Smooth muscle cell of the brain vasculature (primary cell): ENCODE results near the gene DGLUCY.
"Not testable (repeated sequence)": the region's sequence is repeated elsewhere in the genome, so short reads cannot be mapped to it uniquely, and the experiment has no call there.

Experiments
- DNase-seq: peaks from one replicate; pipeline ENCODE4 v3.0.0-alpha.2; 2012; ENCODE audit warnings: low read depth, low spot score

Gene DGLUCY

DNA sequence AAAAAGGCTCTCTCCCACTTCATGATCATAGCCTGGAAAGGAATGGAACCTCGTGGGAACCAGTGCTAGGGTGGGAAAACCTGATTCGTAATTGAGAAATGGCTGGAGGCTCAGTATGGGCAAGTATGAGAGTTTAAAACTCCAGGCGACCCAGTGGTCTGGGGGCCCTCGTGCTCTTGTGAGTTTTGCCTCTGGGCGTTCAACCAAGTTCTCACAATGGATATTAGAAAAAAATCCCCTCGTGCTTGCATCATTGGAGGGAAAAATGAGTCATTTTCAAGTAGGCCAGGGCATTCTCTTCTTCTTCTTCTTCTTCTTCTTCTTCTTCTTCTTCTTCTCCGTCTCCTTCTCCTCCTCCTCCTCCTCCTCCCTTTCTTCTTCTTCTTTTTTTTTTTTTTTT, 91.6 kb downstream of the DGLUCY start:
- DNase-seq, result no peak

DNA sequence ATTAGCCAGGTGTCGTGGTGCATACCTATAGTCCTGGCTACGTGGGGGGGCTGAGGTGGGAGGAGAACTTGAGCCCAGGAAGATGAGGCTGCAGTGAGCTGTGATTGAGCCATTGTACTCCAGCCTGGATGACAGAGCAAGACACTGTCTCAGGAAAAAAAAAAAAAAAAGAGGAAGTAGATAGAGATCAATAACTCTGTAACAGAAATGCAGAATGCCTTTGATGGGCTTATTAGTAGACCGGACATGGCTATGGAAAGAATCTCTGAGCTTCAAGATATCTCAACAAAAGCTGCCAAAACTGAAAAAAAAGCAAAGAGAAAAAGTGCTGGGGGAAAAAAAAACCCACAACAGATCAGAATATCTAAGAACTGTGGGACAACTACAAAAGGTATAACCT, 93.1 kb downstream of the DGLUCY start:
- DNase-seq, result no peak

DNA sequence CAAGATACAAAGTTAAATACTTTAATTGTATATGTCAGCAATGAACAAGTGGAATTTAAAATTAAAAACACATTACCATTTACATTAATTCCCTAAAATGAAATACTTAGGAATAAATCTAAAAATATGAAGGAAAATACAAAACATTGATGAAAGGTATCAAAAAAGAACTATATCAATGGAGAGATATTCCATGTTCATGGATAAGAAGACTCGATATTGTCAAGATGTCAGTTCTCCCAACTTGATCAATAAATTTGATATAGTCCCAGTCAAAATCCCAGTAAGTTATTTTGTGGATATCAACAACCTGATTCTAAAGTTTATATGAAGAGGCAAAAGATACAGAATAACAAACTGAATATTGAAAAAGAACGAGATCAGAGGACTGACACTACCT, 97.1 kb downstream of the DGLUCY start:
- DNase-seq, result no peak

GRCh38 chr14:91214306-91214705, 100.4 kb downstream of the DGLUCY start:
- no peak for DNase-seq

DNA sequence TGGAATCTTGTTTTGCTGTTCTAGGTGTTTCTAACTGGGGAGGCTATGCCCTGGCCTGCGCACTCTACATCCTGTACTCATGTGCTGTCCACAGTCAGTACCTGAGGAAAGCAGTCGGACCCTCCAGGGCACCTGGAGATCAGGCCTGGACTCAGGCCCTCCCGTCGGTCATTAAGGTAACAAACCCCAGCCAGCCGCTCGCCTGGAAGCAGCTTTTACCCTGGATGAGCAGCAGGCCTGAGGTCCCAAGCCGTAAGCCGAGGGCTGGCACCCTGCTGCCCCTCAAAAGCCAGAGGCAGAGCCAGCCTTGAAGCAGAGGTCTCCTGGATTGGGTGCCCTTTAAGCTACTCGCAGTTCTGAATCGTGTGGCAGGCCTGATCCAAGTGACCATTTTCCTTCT, 101.5 kb downstream of the DGLUCY start:
- DNase-seq, result no peak

- no peak for DNase-seq
These were observed 102.9 kb downstream of the DGLUCY start for GRCh38 chr14:91216731-91217226.

GRCh38 chr14:91218014-91218413, 104.1 kb downstream of the DGLUCY start:
- no peak for DNase-seq

DNA sequence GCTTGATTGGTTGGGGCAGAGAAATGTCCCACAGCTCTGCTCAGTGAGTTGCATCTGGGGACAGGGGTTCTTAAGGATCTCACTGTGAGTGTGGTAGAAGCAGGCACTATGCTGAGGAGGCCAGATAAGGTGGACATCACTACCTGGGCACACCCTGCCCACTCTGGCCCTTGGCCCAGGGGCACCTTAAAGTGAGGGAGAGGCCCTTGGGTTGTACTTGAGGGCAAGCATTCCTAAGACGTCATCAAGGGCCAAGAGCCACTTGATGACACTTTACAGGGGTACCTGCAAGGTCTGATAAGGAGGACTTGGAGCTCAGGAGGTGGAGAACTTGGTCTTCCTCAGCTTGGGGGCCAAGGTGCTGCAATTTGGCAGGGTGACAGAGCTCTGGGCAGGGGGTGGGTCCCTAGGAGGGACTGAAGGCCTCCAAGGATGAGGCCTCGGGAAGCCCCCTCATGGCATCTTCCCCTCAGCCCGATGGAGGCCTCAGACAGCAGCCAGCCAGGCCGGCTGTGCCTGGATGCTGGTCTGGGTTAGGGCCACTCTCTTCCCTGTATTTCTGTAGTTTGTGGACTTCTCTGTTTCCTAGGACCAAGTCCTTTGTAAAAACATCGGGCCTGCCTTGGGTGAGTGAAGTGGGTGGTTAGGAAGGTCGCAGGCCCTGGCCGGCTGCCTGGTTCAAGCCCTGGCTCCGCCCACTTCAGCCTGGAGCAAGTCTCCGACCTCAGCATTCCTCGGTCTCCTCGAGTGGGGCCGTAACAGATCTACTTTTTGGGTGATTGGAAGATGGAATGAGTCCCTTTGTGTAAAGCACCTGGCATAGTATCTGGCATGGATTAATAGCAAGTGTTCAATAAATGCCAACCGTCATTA, 105.9 kb downstream of the DGLUCY start:
- DNase-seq, result no peak

DNA sequence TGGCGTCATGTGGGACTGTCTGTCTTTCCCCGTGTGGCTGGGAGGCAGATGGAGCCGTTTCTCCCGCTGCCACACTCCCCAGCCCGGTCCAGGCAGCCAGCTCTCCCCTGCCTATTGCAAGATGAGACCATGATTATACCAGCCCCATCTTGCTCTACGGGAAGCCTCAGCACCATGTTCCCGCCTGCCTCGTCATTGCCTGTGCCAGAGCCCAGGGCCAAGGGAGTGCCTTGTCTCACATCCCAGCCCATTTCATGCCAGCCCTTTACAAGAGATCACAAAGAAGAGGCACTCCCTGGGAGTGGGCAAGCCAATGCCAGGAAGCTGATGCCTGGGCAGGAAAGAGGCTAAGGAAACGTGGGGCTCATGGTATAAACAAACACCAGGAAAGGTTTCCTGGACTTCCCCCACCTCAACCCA, 106.7 kb downstream of the DGLUCY start:
- DNase-seq, result no peak

GRCh38 chr14:91221270-91221669, 107.4 kb downstream of the DGLUCY start:
- no peak for DNase-seq

DNA sequence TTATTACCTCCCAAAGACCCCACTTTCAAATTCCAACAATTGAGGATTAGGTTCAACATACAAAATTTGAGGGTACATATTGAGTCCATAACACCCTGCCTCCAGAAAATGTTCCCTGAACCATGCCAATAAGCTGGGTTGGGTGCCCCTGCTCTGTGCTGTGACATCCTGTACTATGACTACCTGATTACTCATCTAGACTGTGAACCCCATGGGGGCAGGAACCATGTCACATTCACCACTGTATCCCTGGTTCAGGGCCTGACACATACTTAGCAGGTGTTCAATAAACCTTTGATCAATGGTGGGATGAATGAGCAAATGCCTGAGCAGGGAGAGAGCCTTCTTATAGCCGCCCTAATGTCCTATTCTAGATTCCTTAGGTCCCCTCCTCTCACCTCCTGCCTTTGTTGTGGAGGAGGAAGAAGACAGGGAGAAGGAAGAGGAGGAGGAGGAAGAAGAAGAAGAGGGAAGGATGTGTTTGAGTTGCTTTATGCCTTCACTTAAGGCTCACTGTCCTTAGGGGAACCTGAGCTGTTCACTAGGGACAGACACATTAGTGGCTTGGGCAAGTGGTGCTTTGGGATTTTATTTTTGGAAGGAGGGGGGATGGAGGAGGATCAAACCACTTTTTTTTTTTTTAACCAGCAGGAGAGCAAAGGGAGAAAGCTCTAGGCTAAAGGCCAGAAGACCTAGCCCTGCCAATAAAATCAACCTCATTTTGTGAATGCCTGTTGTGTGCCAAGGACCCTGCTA, 109.3 kb downstream of the DGLUCY start:
- DNase-seq, result no peak

- no peak for DNase-seq
These were observed 111.2 kb downstream of the DGLUCY start for GRCh38 chr14:91225025-91225424.

GRCh38 chr14:91226360-91226759, 112.5 kb downstream of the DGLUCY start:
- DNase-seq, result not testable (repeated sequence)

- no peak for DNase-seq
These were observed 113.3 kb downstream of the DGLUCY start for GRCh38 chr14:91227183-91227628.

DNA sequence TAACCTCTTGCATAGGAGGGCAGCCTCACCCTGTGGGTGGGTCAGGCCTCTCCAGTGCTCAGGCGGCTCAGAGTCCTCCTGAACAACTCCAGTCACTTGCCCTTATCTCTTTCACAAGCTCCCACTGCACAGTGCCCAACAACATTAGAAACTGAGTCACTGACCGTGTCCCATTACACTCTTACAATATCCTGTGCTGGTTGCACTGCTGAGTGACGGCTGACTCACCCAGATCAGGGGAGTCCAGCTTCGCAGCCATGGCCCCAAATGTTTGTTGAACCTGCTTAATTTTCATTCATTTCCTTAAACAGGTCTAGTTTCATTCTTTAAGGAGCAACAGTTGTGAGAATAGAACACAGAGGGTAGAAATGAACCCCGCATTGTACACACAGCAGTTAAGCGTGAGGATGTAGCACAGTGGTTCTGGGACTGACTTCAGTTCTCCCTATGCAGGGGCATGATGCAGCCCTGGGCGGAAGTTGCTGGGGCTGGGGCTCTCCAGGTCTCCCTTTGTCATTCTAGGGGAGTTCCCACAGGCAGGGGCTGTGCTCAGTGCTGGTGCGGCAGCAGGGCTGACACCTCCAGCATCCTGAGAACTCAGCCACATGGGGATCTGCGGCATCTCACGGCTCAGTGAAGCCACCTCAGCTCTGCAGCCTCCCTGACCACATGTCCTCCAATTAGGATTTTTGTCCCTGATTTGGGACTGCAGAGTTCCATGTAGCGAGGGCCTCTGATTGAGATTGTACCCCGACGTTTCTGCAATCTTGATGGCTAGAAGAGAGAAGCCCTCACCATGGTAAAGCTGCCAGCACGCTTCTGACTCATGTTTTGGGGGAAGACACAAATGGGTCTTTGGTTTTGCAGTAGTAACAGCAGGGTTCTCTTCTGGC, 114.5 kb downstream of the DGLUCY start:
- no peak for DNase-seq

DNA sequence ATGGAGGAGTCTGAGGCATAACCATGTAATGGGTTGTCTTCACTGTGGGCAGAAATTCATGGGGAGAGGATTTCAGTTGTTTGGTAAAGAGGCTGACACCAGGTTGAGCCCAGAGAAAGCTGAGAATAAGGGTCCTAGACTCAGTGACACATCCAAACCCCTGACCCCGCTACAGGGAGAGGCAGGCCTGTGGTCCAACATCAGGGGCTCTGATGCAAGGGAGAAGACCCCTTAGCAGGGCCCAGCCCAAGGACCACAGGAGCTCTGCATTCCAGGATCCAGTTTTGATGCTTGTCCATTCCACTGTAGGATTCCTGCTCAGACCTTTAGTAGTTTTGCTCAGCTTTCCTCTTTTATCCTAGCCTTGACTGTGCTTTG, 115.1 kb downstream of the DGLUCY start:
- no peak for DNase-seq

- no peak for DNase-seq
These were observed 115.9 kb downstream of the DGLUCY start for GRCh38 chr14:91229743-91230200.

DNA sequence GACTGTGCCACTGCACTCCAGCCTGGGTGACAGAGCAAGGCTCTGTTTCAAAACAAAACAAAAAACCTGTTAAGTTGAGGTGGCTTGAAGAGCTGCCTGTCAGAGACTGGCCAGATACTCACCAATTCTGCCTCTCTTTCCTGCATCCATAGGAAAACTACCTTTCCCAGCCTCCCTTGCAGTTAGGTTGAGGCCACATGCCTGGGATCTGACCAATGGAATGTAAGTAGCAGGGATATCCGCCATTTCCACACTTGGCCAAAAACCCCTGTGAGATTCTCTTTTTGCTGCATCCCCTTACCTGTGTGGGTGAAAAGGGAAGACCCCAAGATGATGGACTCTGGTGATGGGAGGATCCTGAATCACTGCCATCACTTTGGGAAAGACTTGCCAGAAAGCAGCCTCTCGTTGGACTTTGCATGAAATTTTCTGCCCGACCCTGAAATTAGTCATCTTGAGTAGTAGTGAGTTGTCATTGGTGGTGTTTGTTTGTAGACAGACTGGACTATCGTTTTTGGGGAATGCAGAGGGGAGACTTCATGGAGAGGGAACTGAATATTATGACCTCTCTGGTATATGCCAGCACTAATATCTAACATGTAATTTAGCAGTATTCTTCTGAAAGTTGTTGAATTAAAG, 116.6 kb downstream of the DGLUCY start:
- DNase-seq, result no peak

DNA sequence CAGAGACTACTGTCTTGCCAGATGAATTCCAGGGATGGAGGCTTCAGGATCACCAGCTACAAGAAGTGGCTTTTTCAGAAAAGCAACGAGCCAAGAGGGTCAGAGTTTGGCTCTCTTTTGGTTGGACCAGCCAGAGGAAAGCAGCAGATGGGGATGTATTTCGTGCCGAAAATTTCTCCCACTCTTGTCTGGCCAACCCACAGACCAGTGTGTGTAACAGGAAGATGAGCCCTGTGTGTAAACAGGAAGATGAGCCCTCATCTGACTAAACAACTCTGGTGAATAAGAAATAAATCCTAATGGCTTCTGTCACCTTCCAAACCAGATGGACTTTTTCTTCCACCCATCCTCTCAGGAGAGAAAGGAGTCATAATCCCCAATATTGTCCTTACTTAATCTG, 117.6 kb downstream of the DGLUCY start:
- DNase-seq, result no peak

DNA sequence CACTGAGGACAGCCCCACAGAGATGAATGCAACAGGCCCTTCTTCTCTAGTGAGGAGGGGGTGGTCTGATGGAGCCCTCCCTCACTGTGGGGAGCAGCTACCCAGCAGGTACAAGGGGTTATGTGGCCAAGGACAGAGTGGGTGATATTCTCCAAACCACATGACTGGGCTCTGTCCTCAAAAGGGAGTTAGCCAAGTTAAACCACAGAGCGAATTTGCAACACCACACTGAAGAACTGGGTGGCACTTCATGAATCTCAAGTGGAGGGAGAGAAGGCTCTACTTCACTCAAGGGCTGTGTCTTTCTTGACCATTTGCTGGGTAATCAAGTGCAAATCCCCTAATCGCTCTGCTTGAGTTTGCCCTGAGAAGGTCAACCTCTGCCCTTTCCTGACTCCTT, 118.2 kb downstream of the DGLUCY start:
- DNase-seq, result no peak

DNA sequence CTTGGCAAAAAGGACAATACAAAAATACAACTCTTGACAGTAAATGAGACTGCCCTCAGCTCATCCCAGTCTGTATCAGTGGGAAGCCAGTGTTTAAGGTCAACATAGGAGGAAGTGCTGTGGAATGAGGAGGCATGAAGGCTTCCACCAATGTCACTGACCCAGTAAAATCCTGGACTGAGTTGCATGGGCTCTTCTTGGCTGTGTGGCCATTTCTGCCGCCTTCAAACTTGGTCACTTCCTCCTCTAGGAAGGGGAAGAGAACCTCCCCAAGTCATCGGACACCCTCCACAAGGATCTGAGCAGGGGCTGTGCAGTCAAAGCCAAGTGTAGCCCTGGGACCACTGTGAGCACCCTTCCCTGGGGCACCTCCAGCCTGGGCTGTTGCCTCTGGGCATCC, 118.7 kb downstream of the DGLUCY start:
- DNase-seq, result no peak
